Activated T-cell treated with anti-CD3 and anti-CD28 coated beads, Interleukin-2, amount 50 U/mL, for 72 hours (primary cell): ENCODE data around the gene WWC1. TPM values are rescaled to one million over a fixed set of nuclear protein-coding genes. Genes with fewer than 3 reads are reported as not detected.
A peak's percentile ranks its signal among the peaks of the same experiment; 100 is the strongest.

Experiments
- ATAC-seq, 2 donors: fragments of 150-1000 bp; cut with Tn5 transposase; replicated peaks in 1 of 2; 2 replicates each; pipeline ENCODE4 v1.10.0; 2021; ENCODE audit warnings: moderate library complexity in 2 of 2, mild to moderate bottlenecking in 1 of 2
- DNase-seq, 2 donors: peaks; one replicate each; pipeline ENCODE4 v3.0.0; 2021 to 2022; ENCODE audit warnings: mixed read lengths in 1 of 2
- H3K27ac Mint-ChIP-seq: one replicate; pipeline ENCODE4 v1.8.0; 2022; ENCODE audit warnings: mild to moderate bottlenecking, moderate library complexity, mixed read lengths
- H3K27me3 Mint-ChIP-seq: one replicate; pipeline ENCODE4 v1.8.0; 2022; ENCODE audit warnings: low read depth, mixed read lengths
- H3K36me3 Mint-ChIP-seq, 2 donors: one replicate each; pipeline ENCODE4 v1.8.0; 2022; ENCODE audit warnings: mixed read lengths in 2 of 2, mild to moderate bottlenecking in 1 of 2; ENCODE audit not compliant: insufficient read depth in 2 of 2
- H3K4me1 Mint-ChIP-seq: one replicate; pipeline ENCODE4 v1.8.0; 2022; ENCODE audit warnings: low read depth, mixed read lengths
- H3K4me3 Mint-ChIP-seq, 2 donors: one replicate each; pipeline ENCODE4 v1.8.0; 2022; ENCODE audit warnings: mild to moderate bottlenecking in 2 of 2, mixed read lengths in 2 of 2, moderate library complexity in 2 of 2
- H3K9me3 Mint-ChIP-seq, 2 donors: one replicate each; pipeline ENCODE4 v1.8.0; 2022; ENCODE audit warnings: mixed read lengths in 2 of 2
- total RNA-seq, 2 donors: library from RNA; stranded (reverse); gene quantifications; one replicate each; pipeline ENCODE4 v1.2.3, GENCODE V29; 2022

WWC1 gene
- total RNA-seq, 2 donors from 2014 or later = 0.35 TPM; not detected in 1

- no peak overlapping the region for H3K27ac Mint-ChIP-seq
- peaks cover 32% of the 10 kb centered on the region for H3K27me3 Mint-ChIP-seq
- DNase-seq (peak; percentile 13 to 30), ATAC-seq (peak; percentile 75 to 76)
- H3K4me3 Mint-ChIP-seq = peak overlapping the region; percentile 49 to 76
- no peaks in the 10 kb centered on the region for H3K36me3 Mint-ChIP-seq
- no peaks in the 10 kb centered on the region for H3K9me3 Mint-ChIP-seq
- peaks cover 33% of the 10 kb centered on the region for H3K4me1 Mint-ChIP-seq
Observed at GRCh38 chr5:168409591-168410458, 118.4 kb downstream of the WWC1 start.

- Mint-ChIP-seq H3K36me3 (no peaks in the 10 kb centered on the region), H3K9me3 (no peaks in the 10 kb centered on the region), H3K4me3 (no peak overlapping the region), H3K27me3 (peaks cover 22% of the 10 kb centered on the region), H3K4me1 (peaks cover 33% of the 10 kb centered on the region), H3K27ac (no peak overlapping the region)
- no peak for ATAC-seq
- DNase-seq = no peak
Observed at GRCh38 chr5:168411871-168412270, 120.4 kb downstream of the WWC1 start.

GRCh38 chr5:168413062-168413461 lies 121.6 kb downstream of the WWC1 start:
- no peak for ATAC-seq
- Mint-ChIP-seq H3K27ac (no peak overlapping the region), H3K36me3 (no peaks in the 10 kb centered on the region), H3K9me3 (no peaks in the 10 kb centered on the region), H3K4me3 (no peak overlapping the region), H3K4me1 (peaks cover 27% of the 10 kb centered on the region), H3K27me3 (peaks cover 22% of the 10 kb centered on the region)
- DNase-seq = no peak

- no peaks in the 10 kb centered on the region for H3K36me3 Mint-ChIP-seq
- no peak overlapping the region for H3K4me3 Mint-ChIP-seq
- H3K27me3 Mint-ChIP-seq = peaks cover 22% of the 10 kb centered on the region
- DNase-seq (no peak), ATAC-seq (no peak)
- H3K9me3 Mint-ChIP-seq = no peaks in the 10 kb centered on the region
- H3K27ac Mint-ChIP-seq = no peak overlapping the region
- H3K4me1 Mint-ChIP-seq = peaks cover 27% of the 10 kb centered on the region
Observed at GRCh38 chr5:168413596-168413995, 122.2 kb downstream of the WWC1 start.

GRCh38 chr5:168415401-168415800 lies 124.0 kb downstream of the WWC1 start:
- H3K4me3 Mint-ChIP-seq = no peak overlapping the region
- peaks cover 15% of the 10 kb centered on the region for H3K27me3 Mint-ChIP-seq
- H3K36me3 Mint-ChIP-seq = no peaks in the 10 kb centered on the region
- H3K27ac Mint-ChIP-seq = no peak overlapping the region
- H3K9me3 Mint-ChIP-seq = no peaks in the 10 kb centered on the region
- DNase-seq (no peak), ATAC-seq (no peak)
- peaks cover 8% of the 10 kb centered on the region for H3K4me1 Mint-ChIP-seq

GRCh38 chr5:168415971-168416370 lies 124.5 kb downstream of the WWC1 start:
- H3K36me3 Mint-ChIP-seq = no peaks in the 10 kb centered on the region
- no peak overlapping the region for H3K27ac Mint-ChIP-seq
- H3K4me1 Mint-ChIP-seq = peaks cover 4% of the 10 kb centered on the region
- peaks cover 14% of the 10 kb centered on the region for H3K27me3 Mint-ChIP-seq
- no peak overlapping the region for H3K4me3 Mint-ChIP-seq
- DNase-seq = no peak
- H3K9me3 Mint-ChIP-seq = no peaks in the 10 kb centered on the region
- ATAC-seq = no peak

GRCh38 chr5:168417731-168418429 lies 126.4 kb downstream of the WWC1 start:
- H3K9me3 Mint-ChIP-seq = no peaks in the 10 kb centered on the region
- H3K4me3 Mint-ChIP-seq = no peak overlapping the region
- ATAC-seq (no peak), DNase-seq (no peak)
- no peaks in the 10 kb centered on the region for H3K4me1 Mint-ChIP-seq
- H3K27me3 Mint-ChIP-seq = no peaks in the 10 kb centered on the region
- H3K36me3 Mint-ChIP-seq = no peaks in the 10 kb centered on the region
- no peak overlapping the region for H3K27ac Mint-ChIP-seq

- Mint-ChIP-seq H3K36me3 (no peaks in the 10 kb centered on the region), H3K27ac (no peak overlapping the region), H3K4me1 (no peaks in the 10 kb centered on the region), H3K27me3 (no peaks in the 10 kb centered on the region), H3K4me3 (no peak overlapping the region), H3K9me3 (no peaks in the 10 kb centered on the region)
- DNase-seq = no peak
- no peak for ATAC-seq
Observed at GRCh38 chr5:168420461-168420860, 129.0 kb downstream of the WWC1 start.

GRCh38 chr5:168422431-168422830 lies 131.0 kb downstream of the WWC1 start:
- H3K27ac Mint-ChIP-seq = no peak overlapping the region
- ATAC-seq = no peak
- no peaks in the 10 kb centered on the region for H3K9me3 Mint-ChIP-seq
- H3K4me1 Mint-ChIP-seq = no peaks in the 10 kb centered on the region
- DNase-seq = no peak
- no peaks in the 10 kb centered on the region for H3K27me3 Mint-ChIP-seq
- H3K4me3 Mint-ChIP-seq = no peak overlapping the region
- no peaks in the 10 kb centered on the region for H3K36me3 Mint-ChIP-seq

- no peak for ATAC-seq
Observed at GRCh38 chr5:168423478-168423877, 132.0 kb downstream of the WWC1 start.

GRCh38 chr5:168423971-168424370 lies 132.5 kb downstream of the WWC1 start:
- DNase-seq = no peak
- no peak for ATAC-seq
- Mint-ChIP-seq H3K36me3 (no peaks in the 10 kb centered on the region), H3K4me1 (no peaks in the 10 kb centered on the region), H3K27ac (no peak overlapping the region), H3K27me3 (no peaks in the 10 kb centered on the region), H3K4me3 (no peak overlapping the region), H3K9me3 (no peaks in the 10 kb centered on the region)

More at GRCh38 chr5:168423478-168423877, 132.0 kb downstream of the WWC1 start:
- DNase-seq = no peak
- no peaks in the 10 kb centered on the region for H3K9me3 Mint-ChIP-seq
- H3K27me3 Mint-ChIP-seq = no peaks in the 10 kb centered on the region
- H3K4me3 Mint-ChIP-seq = no peak overlapping the region
- H3K36me3 Mint-ChIP-seq = no peaks in the 10 kb centered on the region
- H3K27ac Mint-ChIP-seq = no peak overlapping the region
- no peaks in the 10 kb centered on the region for H3K4me1 Mint-ChIP-seq

- DNase-seq (no peak), ATAC-seq (no peak)
- Mint-ChIP-seq H3K36me3 (no peaks in the 10 kb centered on the region), H3K9me3 (no peaks in the 10 kb centered on the region), H3K4me3 (no peak overlapping the region), H3K4me1 (no peaks in the 10 kb centered on the region), H3K27ac (no peak overlapping the region), H3K27me3 (no peaks in the 10 kb centered on the region)
Observed at GRCh38 chr5:168424594-168425323, 133.3 kb downstream of the WWC1 start.
